HG02571 (cell line): ENCODE measurements around the gene NOL7.

Experiments
- ATAC-seq: cut with Tn5 transposase; IDR thresholded peaks from one replicate; pipeline ENCODE4 v1.9.1; 2021; ENCODE audit warnings: mild to moderate bottlenecking, moderate library complexity; ENCODE audit not compliant: unreplicated experiment

Gene NOL7

GRCh38 chr6:13614926-13615791 lies at the start of gene NOL7:
NOL7 (plus strand) TSS chr6:13615335; CDS start chr6:13615359, 24 bp downstream.
- ATAC-seq: peak; percentile 92

- ATAC-seq: no peak
Observed at GRCh38 chr6:13565921-13566320, 49.2 kb upstream of the NOL7 start.

GRCh38 chr6:13566500-13566899 lies 48.6 kb upstream of the NOL7 start:
- ATAC-seq: no peak

- no peak for ATAC-seq
Observed at GRCh38 chr6:13568970-13569369, 46.2 kb upstream of the NOL7 start.

- ATAC-seq: no peak
Observed at GRCh38 chr6:13572240-13572639, 42.9 kb upstream of the NOL7 start.

- ATAC-seq: no peak
Observed at GRCh38 chr6:13572951-13573654, 42.0 kb upstream of the NOL7 start.

- ATAC-seq: no peak
Observed at GRCh38 chr6:13573669-13574110, 41.4 kb upstream of the NOL7 start.

- peak; percentile 79 for ATAC-seq
Observed at GRCh38 chr6:13574149-13574570, 41.0 kb upstream of the NOL7 start.

- ATAC-seq: peak; percentile 67
Observed at GRCh38 chr6:13574571-13575376, 40.4 kb upstream of the NOL7 start, which contains the start of gene SIRT5. SIRT5 (plus strand) TSS chr6:13574601; CDS start chr6:13584111, 9,510 bp downstream.

- ATAC-seq: no peak
Observed at GRCh38 chr6:13575377-13575775, 39.8 kb upstream of the NOL7 start.

GRCh38 chr6:13576017-13576416 lies 39.1 kb upstream of the NOL7 start:
- ATAC-seq: no peak

- no peak for ATAC-seq
Observed at GRCh38 chr6:13577926-13578325, 37.2 kb upstream of the NOL7 start.

GRCh38 chr6:13579911-13580310 lies 35.2 kb upstream of the NOL7 start:
- ATAC-seq: no peak

- ATAC-seq: no peak
Observed at GRCh38 chr6:13581700-13582229, 33.4 kb upstream of the NOL7 start.

- ATAC-seq: no peak
Observed at GRCh38 chr6:13586603-13587542, 28.3 kb upstream of the NOL7 start.

GRCh38 chr6:13589801-13590200 lies 25.3 kb upstream of the NOL7 start:
- no peak for ATAC-seq

- no peak for ATAC-seq
Observed at GRCh38 chr6:13590574-13591153, 24.5 kb upstream of the NOL7 start.

GRCh38 chr6:13591205-13591921 lies 23.8 kb upstream of the NOL7 start:
- no peak for ATAC-seq

GRCh38 chr6:13593103-13593502 lies 22.0 kb upstream of the NOL7 start:
- no peak for ATAC-seq
